Measurements from ENCODE around the gene SETD7. TPM values are rescaled to one million over a fixed set of nuclear protein-coding genes. Genes with fewer than 3 reads are reported as not detected.

Gene SETD7
- total and polyA plus RNA-seq, 12 donors = 7.4 to 49.1 (median 41.5) TPM

DNA sequence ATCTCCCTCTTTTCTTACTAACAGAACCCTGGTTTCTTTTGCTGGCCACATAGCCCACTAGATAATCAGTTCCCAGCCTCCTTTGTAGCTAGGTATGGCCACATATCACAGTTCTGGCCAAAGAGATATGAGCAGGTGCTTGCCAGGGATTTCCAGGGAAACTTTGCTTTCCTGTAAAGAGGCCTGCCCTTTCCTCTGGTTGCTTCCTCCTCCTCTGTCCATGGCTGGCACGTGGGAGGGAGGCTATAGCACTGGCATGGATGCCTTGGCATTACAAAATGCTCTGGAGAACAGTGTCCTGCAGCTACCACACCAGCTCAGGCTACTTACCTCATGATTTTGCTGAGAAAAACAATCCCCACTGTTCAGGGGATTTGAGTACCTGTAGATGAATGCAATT, 74.6 kb downstream of the SETD7 start:
- DNase-seq = no peak
- Histone ChIP-seq H3K36me3 (replicated peaks in 1 of 2) (no peaks in the 10 kb centered on the region), H3K9me3 (replicated peaks in 1 of 3) (no peaks in the 10 kb centered on the region), H3K27ac (no peak overlapping the region), H3K4me1 (replicated peaks in 1 of 2) (peaks cover 0 to 5% of the 10 kb centered on the region in 2 donors), H3K27me3 (no peaks in the 10 kb centered on the region), H3K4me3 (no peak overlapping the region)
- intact Hi-C loops (cut with DNase I) = no loop called here
- 55 to 100% (median 70%) methylated on average over 1 of the region's 1 CpG for WGBS, 4 donors
- TF ChIP-seq, protein P1, sequence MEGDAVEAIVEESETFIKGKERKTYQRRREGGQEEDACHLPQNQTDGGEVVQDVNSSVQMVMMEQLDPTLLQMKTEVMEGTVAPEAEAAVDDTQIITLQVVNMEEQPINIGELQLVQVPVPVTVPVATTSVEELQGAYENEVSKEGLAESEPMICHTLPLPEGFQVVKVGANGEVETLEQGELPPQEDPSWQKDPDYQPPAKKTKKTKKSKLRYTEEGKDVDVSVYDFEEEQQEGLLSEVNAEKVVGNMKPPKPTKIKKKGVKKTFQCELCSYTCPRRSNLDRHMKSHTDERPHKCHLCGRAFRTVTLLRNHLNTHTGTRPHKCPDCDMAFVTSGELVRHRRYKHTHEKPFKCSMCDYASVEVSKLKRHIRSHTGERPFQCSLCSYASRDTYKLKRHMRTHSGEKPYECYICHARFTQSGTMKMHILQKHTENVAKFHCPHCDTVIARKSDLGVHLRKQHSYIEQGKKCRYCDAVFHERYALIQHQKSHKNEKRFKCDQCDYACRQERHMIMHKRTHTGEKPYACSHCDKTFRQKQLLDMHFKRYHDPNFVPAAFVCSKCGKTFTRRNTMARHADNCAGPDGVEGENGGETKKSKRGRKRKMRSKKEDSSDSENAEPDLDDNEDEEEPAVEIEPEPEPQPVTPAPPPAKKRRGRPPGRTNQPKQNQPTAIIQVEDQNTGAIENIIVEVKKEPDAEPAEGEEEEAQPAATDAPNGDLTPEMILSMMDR (IDR thresholded peaks at IDR 0.05) = no peak
- TF ChIP-seq POLR2A (IDR thresholded peaks at IDR 0.05) = no peak

DNA sequence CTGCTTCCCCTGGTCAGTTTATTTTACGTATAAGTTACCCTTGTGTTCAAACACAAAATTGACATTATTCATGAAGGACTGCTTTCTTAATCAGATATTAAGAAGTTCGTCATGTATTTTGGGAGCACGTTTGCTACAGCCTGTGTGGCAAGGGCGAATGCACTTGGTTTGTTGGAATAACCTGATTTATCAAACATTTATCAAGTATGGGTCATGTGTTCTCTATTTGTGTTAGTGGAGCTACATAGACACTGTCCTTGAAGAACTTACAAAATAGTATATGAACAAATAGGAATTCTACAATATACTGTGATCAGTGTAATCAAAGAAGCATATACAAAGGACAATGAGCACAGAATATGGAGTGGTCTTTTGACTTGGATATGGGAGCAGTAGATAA, 79.7 kb downstream of the SETD7 start:
- whole genome bisulfite sequencing, 4 donors = 90 to 97% (median 94%) methylated on average over 4 of the region's 4 CpGs
- Histone ChIP-seq H3K36me3 (replicated peaks in 1 of 2) (peaks cover 0 to 8% of the 10 kb centered on the region in 2 donors), H3K4me1 (replicated peaks in 1 of 2) (peaks cover 0 to 5% of the 10 kb centered on the region in 2 donors), H3K9me3 (replicated peaks in 1 of 3) (peaks cover 0 to 3% (median 0%) of the 10 kb centered on the region in 3 donors), H3K4me3 (no peak overlapping the region), H3K27ac (no peak overlapping the region), H3K27me3 (no peaks in the 10 kb centered on the region)
- intact Hi-C loops (cut with DNase I) = no loop called here
- TF ChIP-seq POLR2A (IDR thresholded peaks at IDR 0.05) = no peak
- TF ChIP-seq, protein P1 (IDR thresholded peaks at IDR 0.05) = no peak
- DNase-seq = no peak

DNA sequence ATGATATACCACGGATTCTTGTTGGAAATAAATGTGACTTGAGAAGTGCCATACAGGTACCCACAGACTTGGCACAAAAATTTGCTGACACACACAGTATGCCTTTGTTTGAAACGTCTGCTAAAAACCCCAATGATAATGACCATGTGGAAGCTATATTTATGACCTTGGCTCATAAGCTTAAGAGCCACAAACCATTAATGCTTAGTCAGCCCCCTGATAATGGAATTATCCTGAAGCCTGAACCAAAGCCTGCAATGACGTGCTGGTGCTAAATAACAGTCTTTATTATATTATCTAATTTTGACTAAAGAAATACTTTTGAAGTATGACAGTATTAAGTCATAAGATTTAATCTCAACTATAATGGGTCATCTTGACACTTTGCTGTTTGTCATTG, 83.2 kb downstream of the SETD7 start:
- no peaks in the 10 kb centered on the region for H3K27me3 ChIP-seq
- WGBS, 4 donors = 72 to 83% (median 73%) methylated on average over 3 of the region's 3 CpGs
- H3K9me3 ChIP-seq (replicated peaks in 1 of 3) = peaks cover 0 to 12% (median 0%) of the 10 kb centered on the region in 3 donors
- H3K4me1 ChIP-seq (replicated peaks in 1 of 2) = peaks cover 0 to 5% of the 10 kb centered on the region in 2 donors
- H3K4me3 ChIP-seq = no peak overlapping the region
- H3K27ac ChIP-seq = no peak overlapping the region
- TF ChIP-seq, protein P1 (IDR thresholded peaks at IDR 0.05) = no peak
- TF ChIP-seq POLR2A (IDR thresholded peaks at IDR 0.05) = no peak
- DNase-seq = no peak
- H3K36me3 ChIP-seq (replicated peaks in 1 of 2) = peaks cover 0 to 8% of the 10 kb centered on the region in 2 donors
- intact Hi-C loops (cut with DNase I) = no loop called here

DNA sequence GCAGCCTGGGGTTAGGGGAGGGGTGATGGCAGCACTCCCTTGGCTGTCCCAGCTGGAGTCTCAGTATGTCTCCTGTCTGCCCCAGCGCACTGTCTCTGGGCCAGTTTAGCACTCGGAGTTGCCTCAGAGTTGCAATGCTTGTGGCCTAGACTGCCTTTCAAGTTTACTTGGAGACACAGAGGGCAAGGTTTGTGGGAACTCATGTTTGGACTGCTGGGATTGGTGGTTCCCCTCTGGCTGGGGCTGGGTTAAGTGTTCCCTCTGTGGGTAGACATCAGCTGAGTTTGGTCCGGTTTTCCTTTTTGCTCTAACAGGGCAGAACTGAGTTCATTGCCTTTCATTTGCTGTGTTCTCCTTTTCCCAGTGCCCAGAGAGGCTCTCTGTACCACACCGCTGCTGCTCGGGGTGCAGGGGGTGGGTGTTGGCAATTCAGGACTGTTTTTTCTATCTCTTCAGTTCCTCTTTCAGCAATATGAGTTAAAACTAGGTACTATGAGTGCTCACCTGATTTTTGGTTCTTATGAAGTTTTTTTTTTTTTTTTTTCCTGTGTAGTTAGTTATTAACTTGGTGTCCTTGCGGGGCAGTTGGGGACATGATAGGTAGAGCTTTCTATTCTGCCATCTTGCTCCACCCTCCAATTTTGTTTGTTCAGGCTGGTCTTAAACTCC, 84.9 kb downstream of the SETD7 start:
- H3K9me3 ChIP-seq (replicated peaks in 1 of 3) = peaks cover 0 to 12% (median 0%) of the 10 kb centered on the region in 3 donors
- no peak overlapping the region for H3K27ac ChIP-seq
- no peak overlapping the region for H3K4me3 ChIP-seq
- 90 to 97% (median 92%) methylated on average over 6 of the region's 6 CpGs for WGBS, 4 donors
- no peaks in the 10 kb centered on the region for H3K27me3 ChIP-seq
- no peak for DNase-seq
- TF ChIP-seq POLR2A (IDR thresholded peaks at IDR 0.05) = no peak
- TF ChIP-seq, protein P1 (IDR thresholded peaks at IDR 0.05) = no peak
- H3K4me1 ChIP-seq (replicated peaks in 1 of 2) = peaks cover 0 to 4% of the 10 kb centered on the region in 2 donors
- H3K36me3 ChIP-seq (replicated peaks in 1 of 2) = peaks cover 0 to 8% of the 10 kb centered on the region in 2 donors
- intact Hi-C loops (cut with DNase I) = no loop called here
